GM13976 (cell line): Measurements from ENCODE around the gene ERF.

ENCODE experiments used
- DNase-seq: peaks from one replicate; pipeline ENCODE4 v3.0.0; 2012; ENCODE audit warnings: low spot score
- in situ Hi-C: fragments of 300-500 bp; cut with MboI; formaldehyde crosslinking; loops from one replicate; pipeline ENCODE4 v1.12.0; 2022; ENCODE audit warnings: low sequenced_read_pairs, mixed read lengths, inconsistent platforms; ENCODE audit not compliant: unreplicated experiment
- TF ChIP-seq, protein P1 (sequence below): IDR thresholded peaks from 2 replicates; pipeline ENCODE4 v1.5.1; 2012; ENCODE audit warnings: borderline replicate concordance, mild to moderate bottlenecking; ENCODE audit not compliant: insufficient read depth; ENCODE audit errors: extremely low read depth, missing control alignments, control extremely low read depth

ERF gene

DNA sequence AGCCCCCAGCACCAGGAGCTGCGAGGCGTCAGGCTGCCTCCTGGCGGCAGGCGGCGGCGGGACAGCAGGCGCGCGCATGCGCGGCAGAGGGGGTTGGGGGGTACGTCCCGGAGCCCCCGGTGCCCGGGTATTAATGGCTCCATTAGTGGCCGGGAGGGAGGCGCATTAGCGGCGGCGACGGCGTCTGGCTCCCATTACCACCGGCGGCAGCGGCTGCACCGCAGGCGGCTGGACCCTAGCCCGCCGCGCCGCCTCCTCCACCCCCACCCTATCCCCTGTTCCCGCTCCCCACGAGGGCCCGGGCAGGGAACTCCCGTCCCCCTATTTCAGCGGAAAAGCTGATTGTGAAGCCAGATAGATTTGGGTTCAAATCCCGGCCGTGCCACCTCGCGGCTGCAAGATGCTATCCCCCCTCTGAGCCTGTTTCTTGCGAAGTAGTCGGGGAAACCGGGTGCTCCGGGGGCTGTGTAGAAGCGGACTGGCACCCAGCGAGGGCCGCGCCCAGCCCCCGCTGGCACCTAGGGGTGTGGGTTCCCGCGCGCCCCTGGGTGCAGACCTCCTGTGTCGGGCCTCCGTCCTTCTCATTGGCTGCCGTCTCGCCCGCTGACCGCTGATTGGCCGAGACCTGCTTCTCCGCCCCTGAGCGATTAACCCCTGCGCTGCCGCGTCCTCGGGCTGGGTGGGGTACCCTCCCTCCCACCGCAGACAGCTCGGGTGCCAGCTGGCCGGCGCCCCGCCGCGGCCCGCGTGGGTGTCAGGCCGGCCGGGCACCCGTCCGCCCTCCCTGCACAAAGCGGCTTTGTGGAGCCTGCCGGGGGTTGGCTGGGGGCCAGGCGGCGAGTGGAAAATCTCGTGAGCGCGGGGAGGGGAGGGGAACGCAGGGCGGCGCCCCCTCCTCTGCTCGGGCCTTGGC is 25.2 kb upstream of the ERF start:
- peak; percentile 93 for DNase-seq
- TF ChIP-seq, protein P1, sequence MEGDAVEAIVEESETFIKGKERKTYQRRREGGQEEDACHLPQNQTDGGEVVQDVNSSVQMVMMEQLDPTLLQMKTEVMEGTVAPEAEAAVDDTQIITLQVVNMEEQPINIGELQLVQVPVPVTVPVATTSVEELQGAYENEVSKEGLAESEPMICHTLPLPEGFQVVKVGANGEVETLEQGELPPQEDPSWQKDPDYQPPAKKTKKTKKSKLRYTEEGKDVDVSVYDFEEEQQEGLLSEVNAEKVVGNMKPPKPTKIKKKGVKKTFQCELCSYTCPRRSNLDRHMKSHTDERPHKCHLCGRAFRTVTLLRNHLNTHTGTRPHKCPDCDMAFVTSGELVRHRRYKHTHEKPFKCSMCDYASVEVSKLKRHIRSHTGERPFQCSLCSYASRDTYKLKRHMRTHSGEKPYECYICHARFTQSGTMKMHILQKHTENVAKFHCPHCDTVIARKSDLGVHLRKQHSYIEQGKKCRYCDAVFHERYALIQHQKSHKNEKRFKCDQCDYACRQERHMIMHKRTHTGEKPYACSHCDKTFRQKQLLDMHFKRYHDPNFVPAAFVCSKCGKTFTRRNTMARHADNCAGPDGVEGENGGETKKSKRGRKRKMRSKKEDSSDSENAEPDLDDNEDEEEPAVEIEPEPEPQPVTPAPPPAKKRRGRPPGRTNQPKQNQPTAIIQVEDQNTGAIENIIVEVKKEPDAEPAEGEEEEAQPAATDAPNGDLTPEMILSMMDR = peak; percentile 94
- in situ Hi-C loops = no loop called here

DNA sequence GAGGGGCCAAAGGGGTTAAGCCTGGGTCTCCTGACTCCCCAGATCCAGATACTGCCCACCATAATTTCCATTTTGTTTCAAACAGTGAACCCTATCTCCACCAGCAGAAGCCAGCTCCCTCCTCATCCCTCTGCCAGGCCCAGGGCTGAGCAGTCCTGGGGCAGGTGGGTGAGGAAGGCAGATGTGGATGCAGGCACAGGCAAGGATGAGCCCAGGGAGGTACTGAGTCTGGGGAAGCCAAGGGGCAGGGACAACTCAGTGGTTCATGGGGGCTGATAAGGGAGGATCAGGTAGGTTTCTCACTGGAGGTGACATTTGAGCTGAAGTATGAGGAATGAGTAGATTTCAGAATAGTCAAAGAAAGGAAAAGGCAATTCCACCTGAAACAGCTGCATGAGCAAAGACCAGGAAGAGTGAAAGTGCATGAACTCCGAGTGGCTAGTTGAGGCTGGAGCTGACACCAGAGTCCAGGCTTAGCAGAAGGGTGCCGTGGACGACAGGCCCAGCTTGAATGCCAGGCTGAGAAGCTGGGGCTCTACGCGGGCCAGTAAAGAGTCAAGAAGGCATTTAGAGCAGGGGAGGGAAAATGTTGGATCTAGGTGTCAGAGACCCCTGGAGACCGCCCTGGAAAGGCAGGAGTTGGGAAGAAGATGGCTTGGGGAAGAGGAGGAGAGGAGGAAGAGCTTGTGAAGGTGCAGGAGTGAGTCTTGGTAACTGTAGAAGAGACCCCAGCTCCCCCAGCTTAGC is 24.4 kb upstream of the ERF start:
- TF ChIP-seq, protein P1 = no peak
- in situ Hi-C loops = no loop called here
- DNase-seq = no peak

DNA sequence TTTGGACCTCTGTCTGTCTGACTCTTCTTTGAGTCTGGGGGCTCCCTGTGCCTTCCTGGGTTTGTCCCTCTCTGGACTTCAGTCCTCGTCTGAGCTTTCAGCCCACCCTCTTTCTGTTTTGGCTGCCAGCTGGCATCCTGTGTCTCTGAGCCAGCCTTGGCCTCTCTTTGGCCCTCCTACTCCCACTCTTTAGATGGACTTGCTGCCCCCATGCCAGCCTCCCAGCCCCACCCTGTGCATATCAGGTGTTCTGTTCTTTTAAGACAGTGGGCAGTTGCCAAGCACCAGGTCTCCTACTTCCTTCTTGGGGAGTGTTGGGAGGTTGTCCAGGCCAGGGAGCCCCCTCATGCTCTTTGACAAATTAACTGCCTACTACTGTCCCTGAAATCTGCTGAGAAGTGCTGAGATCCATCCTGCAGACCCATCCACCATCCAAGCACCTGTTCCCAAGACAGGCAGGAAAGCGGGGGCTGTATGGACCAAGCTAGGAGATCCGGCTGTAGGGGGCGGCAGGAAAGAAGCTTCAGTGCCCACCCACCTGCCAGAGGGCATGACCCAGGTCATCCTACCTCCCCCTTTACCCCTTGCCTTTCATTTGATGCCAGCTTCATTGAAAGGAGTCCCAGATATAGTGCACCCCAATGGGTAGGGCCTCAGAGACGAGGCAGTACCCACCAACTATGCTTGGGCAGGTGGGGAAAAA is 23.7 kb upstream of the ERF start:
- TF ChIP-seq, protein P1 = no peak
- in situ Hi-C loops = no loop called here
- no peak for DNase-seq

DNA sequence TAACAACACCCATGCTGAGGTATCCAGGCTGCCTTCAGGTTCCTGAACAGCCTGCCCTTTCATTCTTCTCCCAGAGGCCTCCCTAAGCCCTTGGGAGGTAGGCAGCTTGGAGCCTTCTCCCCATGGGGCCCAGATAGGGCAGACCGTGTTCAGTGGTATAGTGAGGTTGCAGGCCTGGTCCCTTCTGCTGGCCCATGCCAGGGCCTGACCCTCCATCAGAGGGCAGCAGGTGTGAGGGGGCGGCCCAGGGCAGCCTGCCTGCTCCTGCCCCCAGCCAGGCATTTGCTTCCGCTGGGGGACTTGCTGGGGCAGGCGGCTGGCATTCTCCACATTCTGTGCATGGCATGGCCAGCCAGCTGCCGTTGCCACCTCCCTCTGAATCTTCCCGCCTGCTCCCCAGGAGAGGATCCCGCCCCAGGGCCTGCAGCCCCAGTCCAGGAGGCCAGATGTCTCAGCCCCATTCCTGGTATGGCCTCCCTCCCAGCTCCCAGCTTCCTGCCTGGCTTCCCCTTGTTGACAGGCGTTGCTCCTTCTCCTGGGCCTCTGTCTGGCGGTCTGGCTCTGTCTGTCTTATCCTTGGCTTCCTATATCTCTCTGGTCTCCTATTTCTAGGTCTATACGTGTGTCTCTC is 23.0 kb upstream of the ERF start:
- no peak for DNase-seq
- TF ChIP-seq, protein P1 = no peak
- in situ Hi-C loops = no loop called here

DNA sequence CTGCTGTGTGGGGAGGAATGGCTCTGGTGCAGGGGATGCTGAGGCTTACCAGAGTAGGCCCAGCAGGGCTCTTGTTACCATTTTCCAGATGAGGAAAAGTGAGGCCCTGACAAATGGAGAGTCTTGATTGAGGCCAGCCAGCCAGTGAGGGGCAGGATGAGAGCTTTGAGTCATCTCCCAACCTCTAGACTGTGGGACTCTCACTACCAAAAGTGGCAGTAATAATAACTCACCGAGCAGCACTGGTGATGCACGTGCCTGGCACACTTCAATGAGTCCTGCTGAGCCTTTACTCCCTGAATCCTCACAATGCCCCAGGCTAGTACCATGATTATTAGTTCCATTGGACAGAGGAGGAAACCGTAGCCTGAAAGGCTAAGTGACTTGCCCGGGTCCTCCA is 21.9 kb upstream of the ERF start:
- no peak for DNase-seq
- in situ Hi-C loops = no loop called here
- TF ChIP-seq, protein P1 = no peak

DNA sequence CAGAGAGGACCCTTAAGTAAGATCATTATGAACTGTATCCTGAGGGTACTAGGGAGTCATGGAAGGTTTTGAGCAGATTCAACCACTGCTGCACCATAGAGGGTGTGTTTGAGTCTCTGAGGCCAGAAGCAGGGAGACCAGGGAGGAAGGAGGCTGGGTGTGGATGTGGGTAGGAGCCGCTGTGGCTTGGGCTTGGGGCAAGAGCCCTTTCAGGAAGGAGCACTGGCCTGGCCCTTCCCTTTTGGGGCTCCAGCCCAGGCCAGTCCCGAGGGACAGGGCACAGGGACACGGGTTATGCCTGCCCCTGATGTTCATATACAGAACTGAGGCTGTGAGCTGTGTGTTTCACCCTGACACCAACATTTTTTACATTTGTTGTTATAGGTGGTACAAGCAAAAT is 21.4 kb upstream of the ERF start:
- in situ Hi-C loops = no loop called here
- DNase-seq = no peak
- TF ChIP-seq, protein P1 = no peak
